BLaER1 (cell line): ENCODE results near the gene ITGA6.

Source experiments
- H3K27ac ChIP-seq: shearing (Covaris generic); formaldehyde crosslinking; 2 replicates; pipeline ENCODE4 v1.8.1; 2022
- H3K27me3 ChIP-seq: shearing (Covaris generic); formaldehyde crosslinking; 2 replicates; pipeline ENCODE4 v1.8.1; 2022
- H3K36me3 ChIP-seq: shearing (Covaris generic); formaldehyde crosslinking; 2 replicates; pipeline ENCODE4 v1.8.1; 2022
- H3K4me1 ChIP-seq: shearing (Covaris generic); formaldehyde crosslinking; 2 replicates; pipeline ENCODE4 v1.8.1; 2022
- H3K4me2 ChIP-seq: shearing (Covaris generic); formaldehyde crosslinking; 2 replicates; pipeline ENCODE4 v1.8.1; 2022
- H3K4me3 ChIP-seq: shearing (Covaris generic); formaldehyde crosslinking; 2 replicates; pipeline ENCODE4 v1.8.1; 2022
- H3K9ac ChIP-seq: shearing (Covaris generic); formaldehyde crosslinking; 2 replicates; pipeline ENCODE4 v1.8.1; 2022
- H3K9me3 ChIP-seq: shearing (Covaris generic); formaldehyde crosslinking; 2 replicates; pipeline ENCODE4 v1.8.1; 2022
- H4K20me1 ChIP-seq: shearing (Covaris generic); formaldehyde crosslinking; 2 replicates; pipeline ENCODE4 v1.8.1; 2022
- Cebpa-rat ChIP-seq: shearing (Covaris generic); IDR thresholded peaks from 2 replicates; pipeline ENCODE4 v1.8.1; 2022

Gene ITGA6

DNA sequence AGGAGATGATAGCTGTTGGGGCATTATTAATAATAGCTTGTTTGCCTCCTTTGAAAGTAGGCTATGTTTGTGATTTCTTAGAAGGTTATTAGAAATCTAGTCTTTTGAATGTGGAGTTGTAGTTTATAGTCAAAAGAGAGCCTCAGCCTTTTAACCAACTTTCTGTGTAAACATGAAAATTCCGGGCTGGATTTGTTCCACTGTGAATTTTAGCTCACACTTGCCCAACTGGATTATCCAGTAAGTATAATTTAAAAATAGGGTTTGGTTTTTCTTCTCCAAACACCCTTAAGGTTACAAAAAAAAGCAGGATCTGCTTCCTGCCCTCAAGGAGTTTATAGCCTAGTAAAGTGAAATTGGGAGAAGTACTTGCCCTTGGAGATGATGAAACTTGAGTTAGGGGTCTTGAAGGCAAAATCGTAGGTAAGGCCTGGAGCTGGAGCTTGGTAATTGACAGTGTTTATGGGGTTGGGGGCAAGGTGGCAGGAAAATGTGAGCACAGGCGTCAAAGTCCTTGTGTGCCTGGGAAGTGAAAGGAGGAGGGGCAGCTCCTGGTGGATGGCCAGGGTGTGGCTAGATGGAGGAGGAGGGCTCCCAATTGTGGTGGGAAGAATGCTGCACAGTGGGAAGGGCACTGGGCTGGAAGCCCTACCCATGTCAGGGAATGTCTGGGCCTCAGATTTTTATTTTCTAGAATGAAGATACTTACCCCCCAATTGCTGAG lies 21.3 kb downstream of the ITGA6 start:
- no peak overlapping the region for H3K9ac ChIP-seq
- no peak overlapping the region for H3K4me3 ChIP-seq
- TF ChIP-seq Cebpa-rat = no peak
- no peaks in the 10 kb centered on the region for H4K20me1 ChIP-seq
- H3K9me3 ChIP-seq = no peaks in the 10 kb centered on the region
- no peak overlapping the region for H3K27ac ChIP-seq
- peaks cover 15% of the 10 kb centered on the region for H3K4me1 ChIP-seq
- H3K4me2 ChIP-seq = no peak overlapping the region
- H3K36me3 ChIP-seq = no peaks in the 10 kb centered on the region
- H3K27me3 ChIP-seq = no peaks in the 10 kb centered on the region

GRCh38 chr2:172449911-172450550 lies 22.6 kb downstream of the ITGA6 start:
- H3K4me1 ChIP-seq = peaks cover 15% of the 10 kb centered on the region
- H3K4me2 ChIP-seq = no peak overlapping the region
- no peak for TF ChIP-seq Cebpa-rat

DNA sequence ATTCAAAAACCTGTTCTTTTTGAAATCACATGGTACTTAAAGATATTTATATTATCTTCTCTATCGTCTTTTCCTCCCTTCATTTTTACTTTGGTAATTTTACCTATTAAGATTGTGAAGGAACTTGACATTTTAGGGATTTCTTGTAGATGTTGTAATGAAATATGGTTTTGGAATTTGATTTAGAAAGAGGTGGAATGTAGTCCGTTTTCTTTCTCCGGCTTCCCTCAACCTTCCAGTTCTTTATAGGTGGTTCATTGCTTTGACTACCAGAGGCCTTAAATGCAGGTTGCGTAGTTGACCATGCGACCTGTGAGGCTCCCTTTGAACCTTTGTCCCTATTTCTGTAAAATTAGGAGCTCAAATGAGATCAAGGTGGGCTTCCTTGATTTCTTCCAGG lies 24.5 kb downstream of the ITGA6 start:
- H3K4me3 ChIP-seq = no peak overlapping the region
- TF ChIP-seq Cebpa-rat = no peak
- no peak overlapping the region for H3K4me2 ChIP-seq
- no peaks in the 10 kb centered on the region for H3K9me3 ChIP-seq
- H3K27ac ChIP-seq = no peak overlapping the region
- peaks cover 2% of the 10 kb centered on the region for H3K4me1 ChIP-seq
- no peaks in the 10 kb centered on the region for H3K36me3 ChIP-seq
- H3K27me3 ChIP-seq = no peaks in the 10 kb centered on the region
- H3K9ac ChIP-seq = no peak overlapping the region
- H4K20me1 ChIP-seq = no peaks in the 10 kb centered on the region

More at GRCh38 chr2:172449911-172450550, 22.6 kb downstream of the ITGA6 start:
- H3K36me3 ChIP-seq = no peaks in the 10 kb centered on the region
- no peaks in the 10 kb centered on the region for H3K9me3 ChIP-seq
- H3K27ac ChIP-seq = no peak overlapping the region
- H3K9ac ChIP-seq = no peak overlapping the region
- H3K4me3 ChIP-seq = no peak overlapping the region
- H3K27me3 ChIP-seq = no peaks in the 10 kb centered on the region
- no peaks in the 10 kb centered on the region for H4K20me1 ChIP-seq

DNA sequence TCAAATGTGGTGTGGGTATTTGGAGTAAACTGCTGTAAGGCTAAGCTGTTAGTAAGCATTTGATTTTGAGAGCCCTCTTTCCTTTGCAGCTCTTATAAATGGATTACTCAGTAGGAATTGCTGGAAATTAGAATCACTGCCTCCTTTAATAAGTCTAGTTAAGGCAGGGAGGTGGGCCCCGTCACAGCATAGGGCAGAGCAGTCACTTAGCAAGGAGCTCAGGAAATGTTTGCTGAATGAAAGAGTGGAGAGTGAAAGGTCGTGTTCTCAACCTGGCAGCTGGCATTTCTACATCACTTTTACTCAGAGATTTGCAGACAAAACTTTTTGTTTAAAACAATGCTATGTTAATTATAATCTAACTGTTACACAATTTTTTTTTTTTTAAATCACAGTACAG lies 25.5 kb downstream of the ITGA6 start:
- no peak for TF ChIP-seq Cebpa-rat
- no peaks in the 10 kb centered on the region for H3K9me3 ChIP-seq
- H3K36me3 ChIP-seq = no peaks in the 10 kb centered on the region
- no peaks in the 10 kb centered on the region for H4K20me1 ChIP-seq
- no peak overlapping the region for H3K4me2 ChIP-seq
- H3K4me1 ChIP-seq = 0 out of 2 replicates have a peak, but pooled peaks cover 5% of the 10 kb centered on the region
- H3K27me3 ChIP-seq = no peaks in the 10 kb centered on the region
- H3K9ac ChIP-seq = no peak overlapping the region
- H3K27ac ChIP-seq = no peak overlapping the region
- H3K4me3 ChIP-seq = no peak overlapping the region

DNA sequence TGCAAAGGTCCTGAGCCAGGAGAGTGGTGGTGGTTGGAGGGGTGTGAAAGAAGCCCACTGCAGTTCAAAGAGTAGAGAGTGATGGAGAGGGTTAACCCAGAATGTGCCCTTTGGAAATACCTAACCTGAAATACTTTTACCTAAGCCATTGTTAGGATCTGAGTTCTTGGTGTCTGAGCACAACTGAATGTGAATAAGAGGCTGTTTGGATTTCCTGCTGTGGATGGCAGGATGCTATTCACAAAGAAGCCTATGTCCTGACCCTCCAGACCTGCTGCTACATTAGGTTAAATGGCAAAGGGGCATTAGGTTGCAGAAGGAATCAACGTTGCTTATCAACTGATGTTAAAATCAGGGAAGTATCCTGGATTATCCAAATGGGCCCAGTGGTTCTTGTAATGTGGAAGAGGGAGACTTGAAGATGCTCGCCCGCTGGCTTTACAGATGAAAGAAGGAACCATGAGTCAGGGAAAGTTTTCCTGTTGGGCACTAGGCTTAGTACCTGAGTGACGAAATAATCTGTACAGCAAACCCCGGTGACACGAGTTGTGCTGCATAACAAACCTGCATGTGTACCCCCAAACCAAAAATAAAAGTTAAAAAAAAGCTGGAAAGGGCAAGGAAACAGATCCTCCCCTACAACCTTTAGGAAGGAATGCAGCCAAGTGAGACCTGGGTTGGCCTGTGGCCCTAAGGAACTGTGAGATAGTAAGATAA lies 27.2 kb downstream of the ITGA6 start:
- no peak for TF ChIP-seq Cebpa-rat
- 0 out of 2 replicates have a peak, but pooled peaks cover 6% of the 10 kb centered on the region for H3K4me1 ChIP-seq
- H3K27me3 ChIP-seq = no peaks in the 10 kb centered on the region
- no peaks in the 10 kb centered on the region for H3K36me3 ChIP-seq
- no peak overlapping the region for H3K27ac ChIP-seq
- H4K20me1 ChIP-seq = no peaks in the 10 kb centered on the region
- no peak overlapping the region for H3K4me3 ChIP-seq
- H3K9ac ChIP-seq = no peak overlapping the region
- no peaks in the 10 kb centered on the region for H3K9me3 ChIP-seq
- no peak overlapping the region for H3K4me2 ChIP-seq

DNA sequence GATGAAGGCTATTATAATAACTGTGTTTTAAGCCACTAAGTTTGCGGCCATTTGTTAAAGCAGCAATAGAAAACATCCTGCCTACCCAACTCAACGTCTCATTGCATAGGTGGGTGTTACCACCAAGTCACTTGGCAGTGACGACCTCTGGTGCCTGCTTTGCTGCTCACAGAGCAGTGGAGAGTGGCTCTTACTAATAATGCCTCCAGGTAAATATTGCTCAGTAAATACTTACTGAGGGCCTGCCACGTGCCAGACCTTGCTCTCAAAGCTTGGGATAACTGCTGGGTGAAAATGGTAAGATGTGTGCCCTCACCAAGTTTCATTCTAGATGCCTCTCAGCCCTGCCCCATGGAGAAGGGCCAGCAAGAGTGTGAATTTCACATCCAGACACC lies 27.7 kb downstream of the ITGA6 start:
- Histone ChIP-seq H3K9ac (no peak overlapping the region), H3K4me3 (no peak overlapping the region), H3K27me3 (no peaks in the 10 kb centered on the region), H4K20me1 (no peaks in the 10 kb centered on the region), H3K9me3 (no peaks in the 10 kb centered on the region), H3K4me1 (peaks cover 8% of the 10 kb centered on the region; the same call in 1 of the 2 replicates), H3K27ac (no peak overlapping the region), H3K4me2 (no peak overlapping the region), H3K36me3 (no peaks in the 10 kb centered on the region)
- no peak for TF ChIP-seq Cebpa-rat

- H3K9ac ChIP-seq = no peak overlapping the region
- no peak for TF ChIP-seq Cebpa-rat
- no peak overlapping the region for H3K4me2 ChIP-seq
- H3K27me3 ChIP-seq = no peaks in the 10 kb centered on the region
- H3K9me3 ChIP-seq = no peaks in the 10 kb centered on the region
- H3K4me1 ChIP-seq = peaks cover 16% of the 10 kb centered on the region
- H4K20me1 ChIP-seq = no peaks in the 10 kb centered on the region
- H3K4me3 ChIP-seq = no peak overlapping the region
- no peak overlapping the region for H3K27ac ChIP-seq
- no peaks in the 10 kb centered on the region for H3K36me3 ChIP-seq
Measured at GRCh38 chr2:172456002-172456401, 28.6 kb downstream of the ITGA6 start.

- no peak for TF ChIP-seq Cebpa-rat
- Histone ChIP-seq H3K27me3 (no peaks in the 10 kb centered on the region), H3K4me2 (no peak overlapping the region), H3K9me3 (no peaks in the 10 kb centered on the region), H3K27ac (no peak overlapping the region), H3K4me1 (peaks cover 32% of the 10 kb centered on the region), H3K9ac (no peak overlapping the region), H4K20me1 (peaks cover 6% of the 10 kb centered on the region; the same call in 1 of the 2 replicates), H3K4me3 (no peak overlapping the region), H3K36me3 (no peaks in the 10 kb centered on the region)
Measured at GRCh38 chr2:172457536-172457935, 30.1 kb downstream of the ITGA6 start.

DNA sequence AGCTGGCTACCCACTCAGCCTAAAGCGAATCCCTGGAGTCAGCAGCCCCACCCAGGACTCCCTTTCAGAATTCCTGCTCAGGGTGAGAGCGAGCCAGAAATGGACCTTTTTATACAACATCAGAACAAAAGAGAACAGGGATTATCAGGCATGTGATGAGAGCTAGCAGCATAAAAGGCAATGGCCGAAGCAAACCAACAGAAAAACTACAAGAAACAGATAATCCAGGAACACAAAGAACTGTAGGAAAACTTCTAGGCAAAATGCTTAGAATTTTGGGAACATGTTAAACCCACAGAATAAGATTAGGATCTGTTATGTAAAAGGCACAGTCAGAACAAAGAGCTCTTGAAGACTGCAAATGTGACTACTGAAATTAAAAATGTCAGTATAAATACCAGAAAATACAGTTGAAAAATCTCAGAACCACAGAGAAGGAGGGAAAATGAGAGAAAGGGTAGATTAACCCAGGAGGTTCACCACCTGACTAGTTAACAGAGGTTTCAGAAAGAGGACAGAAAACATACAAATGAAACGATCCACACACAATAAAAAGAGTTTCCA lies 31.3 kb downstream of the ITGA6 start:
- no peaks in the 10 kb centered on the region for H3K36me3 ChIP-seq
- no peaks in the 10 kb centered on the region for H3K9me3 ChIP-seq
- H3K27me3 ChIP-seq = no peaks in the 10 kb centered on the region
- no peak overlapping the region for H3K27ac ChIP-seq
- H3K9ac ChIP-seq = no peak overlapping the region
- peaks cover 43% of the 10 kb centered on the region for H3K4me1 ChIP-seq
- no peak for TF ChIP-seq Cebpa-rat
- H3K4me2 ChIP-seq = no peak overlapping the region
- H4K20me1 ChIP-seq = peaks cover 6% of the 10 kb centered on the region; the same call in 1 of the 2 replicates
- no peak overlapping the region for H3K4me3 ChIP-seq
